Suprapubic skin (tissue), 4 donors: Measurements from ENCODE around the gene POC1A. TPM values are rescaled to one million over a fixed set of nuclear protein-coding genes. Genes with fewer than 3 reads are reported as not detected.

Experiments used
- DNase-seq, 2 donors: peaks; one replicate each; pipeline ENCODE4 v3.0.0-alpha.2; 2019; ENCODE audit warnings: low spot score in 2 of 2
- H3K27ac ChIP-seq: fragments of 200-600 bp; sonication (generic); one replicate; pipeline ENCODE4 v1.5.1; 2019
- H3K27me3 ChIP-seq: fragments of 200-600 bp; sonication (generic); one replicate; pipeline ENCODE4 v1.5.1; 2019
- H3K36me3 ChIP-seq: fragments of 200-600 bp; sonication (generic); one replicate; pipeline ENCODE4 v1.5.1; 2019
- H3K4me1 ChIP-seq: fragments of 200-600 bp; sonication (generic); one replicate; pipeline ENCODE4 v1.5.1; 2019
- H3K4me3 ChIP-seq: fragments of 200-600 bp; sonication (generic); one replicate; pipeline ENCODE4 v1.5.1; 2019; ENCODE audit warnings: mild to moderate bottlenecking
- H3K9me3 ChIP-seq: fragments of 200-600 bp; sonication (generic); one replicate; pipeline ENCODE4 v1.5.1; 2019
- CTCF ChIP-seq, 2 donors: fragments of 200-600 bp in 1 of 2; fragments of 450-650 bp in 1 of 2; sonication (generic) in 1 of 2; IDR thresholded peaks; one replicate each; pipeline ENCODE4 v1.5.1; 2016 to 2019; ENCODE audit warnings: antibody characterized with exemption in 2 of 2, mild to moderate bottlenecking in 1 of 2, moderate library complexity in 1 of 2
- EP300 ChIP-seq: sonication (generic); formaldehyde crosslinking; IDR thresholded peaks from one replicate; pipeline ENCODE4 v1.6.1; 2017; ENCODE audit warnings: antibody characterized with exemption
- POLR2A ChIP-seq, 2 donors: fragments of 450-650 bp; IDR thresholded peaks; one replicate each; pipeline ENCODE4 v1.6.1; 2017; ENCODE audit warnings: antibody characterized with exemption in 2 of 2, mild to moderate bottlenecking in 2 of 2, moderate library complexity in 2 of 2
- POLR2AphosphoS5 ChIP-seq, 3 donors: sonication (generic); formaldehyde crosslinking; IDR thresholded peaks; one replicate each; pipeline ENCODE4 v1.6.1; 2017; ENCODE audit warnings: antibody characterized with exemption in 3 of 3
- WGBS: methylation state at CpG from one replicate; pipeline ENCODE4 v1.1.5; 2018; 5-methylcytosine and 5-hydroxymethylcytosine counted together
- total RNA-seq, 4 donors: library from RNA; depleted of rRNA; stranded (reverse); fragments of >200 nt; gene quantifications; one replicate each; pipeline ENCODE4 v1.1.0, GENCODE V29; 2016

The POC1A gene
- total RNA-seq, 4 donors from 2014 or later = 1.1 to 4.8 (median 1.6) TPM

DNA sequence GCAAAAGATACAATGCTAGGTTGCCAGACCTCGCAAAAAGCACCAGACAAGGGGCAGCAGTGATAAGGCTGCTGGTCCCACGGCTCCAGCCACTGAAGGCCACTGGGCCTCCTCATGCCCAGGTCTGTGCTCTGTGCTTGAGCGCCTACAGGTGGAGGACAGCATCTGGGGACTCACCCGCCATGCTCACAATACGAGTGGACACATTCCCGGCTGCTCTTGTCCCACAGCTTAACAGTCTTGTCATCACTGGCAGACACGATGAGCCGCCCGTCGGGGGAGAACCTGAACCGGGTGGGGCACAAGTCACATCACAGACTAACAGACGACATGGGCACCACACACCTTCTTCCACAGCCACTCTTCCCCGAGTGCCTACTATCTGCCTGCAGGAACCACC, 7.4 kb downstream of the POC1A start:
- TF ChIP-seq POLR2AphosphoS5 (IDR thresholded peaks at IDR 0.05) = no peak
- no peak for TF ChIP-seq EP300
- no peak for TF ChIP-seq CTCF (IDR thresholded peaks at IDR 0.05)
- TF ChIP-seq POLR2A (IDR thresholded peaks at IDR 0.05) = no peak
- Histone ChIP-seq H3K9me3 (no peaks in the 10 kb centered on the region), H3K4me3 (no peak overlapping the region), H3K4me1 (peaks cover 6% of the 10 kb centered on the region), H3K27ac (no peak overlapping the region), H3K36me3 (no peaks in the 10 kb centered on the region), H3K27me3 (no peaks in the 10 kb centered on the region)
- DNase-seq = no peak
- 84% methylated on average over 10 of the region's 13 CpGs for WGBS

GRCh38 chr3:52146189-52146588, 8.0 kb downstream of the POC1A start:
- H3K9me3 ChIP-seq = no peaks in the 10 kb centered on the region
- no peaks in the 10 kb centered on the region for H3K36me3 ChIP-seq
- H3K27me3 ChIP-seq = no peaks in the 10 kb centered on the region
- WGBS = 93% methylated on average over 1 of the region's 1 CpG
- no peak overlapping the region for H3K27ac ChIP-seq
- no peak overlapping the region for H3K4me3 ChIP-seq
- H3K4me1 ChIP-seq = peaks cover 6% of the 10 kb centered on the region
- TF ChIP-seq POLR2AphosphoS5 (IDR thresholded peaks at IDR 0.05) (no peak), CTCF (IDR thresholded peaks at IDR 0.05) (no peak), POLR2A (IDR thresholded peaks at IDR 0.05) (no peak), EP300 (no peak)
- no peak for DNase-seq

DNA sequence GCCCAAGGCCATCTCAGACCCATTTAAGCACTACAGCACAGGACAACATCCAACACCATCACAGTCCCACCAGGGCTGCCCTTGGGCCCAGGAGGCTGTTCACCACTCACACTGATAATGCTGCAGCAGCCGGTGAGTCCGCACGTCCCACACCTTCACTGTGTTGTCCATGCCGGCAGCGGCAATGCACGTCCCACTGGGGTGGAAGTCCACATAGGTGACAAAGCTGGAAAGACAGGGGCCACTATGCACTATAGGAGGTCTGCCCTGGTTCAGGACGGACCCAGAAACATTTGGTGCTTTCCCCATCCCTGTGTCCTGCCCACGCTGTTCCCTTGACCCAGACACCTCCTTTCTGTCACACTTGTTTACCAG, 8.5 kb downstream of the POC1A start:
- no peaks in the 10 kb centered on the region for H3K27me3 ChIP-seq
- TF ChIP-seq POLR2AphosphoS5 (IDR thresholded peaks at IDR 0.05) = no peak
- TF ChIP-seq CTCF (IDR thresholded peaks at IDR 0.05) = no peak
- no peak for TF ChIP-seq POLR2A (IDR thresholded peaks at IDR 0.05)
- no peak for TF ChIP-seq EP300
- no peaks in the 10 kb centered on the region for H3K9me3 ChIP-seq
- H3K4me1 ChIP-seq = peaks cover 6% of the 10 kb centered on the region
- no peak overlapping the region for H3K27ac ChIP-seq
- 98% methylated on average over 8 of the region's 8 CpGs for WGBS
- DNase-seq = no peak
- H3K36me3 ChIP-seq = no peaks in the 10 kb centered on the region
- no peak overlapping the region for H3K4me3 ChIP-seq

- Histone ChIP-seq H3K4me3 (no peak overlapping the region), H3K36me3 (no peaks in the 10 kb centered on the region), H3K27me3 (no peaks in the 10 kb centered on the region), H3K4me1 (peaks cover 6% of the 10 kb centered on the region), H3K27ac (no peak overlapping the region), H3K9me3 (no peaks in the 10 kb centered on the region)
- WGBS = 95% methylated on average over 10 of the region's 11 CpGs
- TF ChIP-seq POLR2A (IDR thresholded peaks at IDR 0.05) = no peak
- no peak for TF ChIP-seq CTCF (IDR thresholded peaks at IDR 0.05)
- DNase-seq = no peak
Measured at GRCh38 chr3:52144796-52145735, 9.2 kb downstream of the POC1A start.

DNA sequence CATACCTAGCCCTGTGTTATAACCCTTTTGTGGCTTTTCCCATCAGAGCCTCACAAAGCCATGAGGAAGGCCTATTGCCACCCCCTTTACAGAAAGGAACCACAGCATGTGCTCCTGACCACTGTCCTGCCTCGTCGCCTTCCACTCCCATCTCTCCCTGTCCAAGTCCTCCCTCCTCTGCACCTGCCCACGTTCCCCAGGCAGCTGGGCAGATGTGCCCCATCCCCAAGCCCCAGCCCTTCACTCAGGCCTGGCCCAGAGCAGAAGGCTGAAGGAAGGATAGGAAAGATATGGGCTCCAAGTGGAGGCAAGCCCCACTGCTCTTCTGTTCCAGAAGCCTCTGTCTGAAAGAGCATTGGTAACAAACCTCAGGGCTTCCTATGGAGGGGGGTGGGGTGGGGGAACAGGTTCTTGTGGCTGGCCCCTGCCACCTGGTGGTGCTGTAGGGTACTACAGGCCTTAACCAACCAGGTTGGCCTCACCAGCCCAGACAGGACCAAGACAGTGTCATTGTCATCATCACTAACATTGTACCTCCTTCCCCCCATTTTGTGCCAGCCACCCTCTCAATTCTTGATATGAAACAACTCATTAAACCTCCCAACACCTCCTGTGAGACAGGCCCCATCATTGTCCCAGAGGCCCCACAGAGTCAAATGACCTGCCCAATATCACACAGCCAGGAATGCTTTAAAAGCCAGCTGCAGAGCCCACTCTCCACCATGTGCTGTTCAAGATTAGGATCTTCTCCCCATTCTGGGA, 10.0 kb downstream of the POC1A start:
- Histone ChIP-seq H3K36me3 (no peaks in the 10 kb centered on the region), H3K9me3 (no peaks in the 10 kb centered on the region), H3K27me3 (no peaks in the 10 kb centered on the region), H3K4me1 (peaks cover 6% of the 10 kb centered on the region), H3K27ac (no peak overlapping the region), H3K4me3 (no peak overlapping the region)
- WGBS = 80% methylated on average over 3 of the region's 3 CpGs
- peak; percentile 98 to 99 for TF ChIP-seq CTCF (IDR thresholded peaks at IDR 0.05)
- TF ChIP-seq POLR2AphosphoS5 (IDR thresholded peaks at IDR 0.05) = no peak
- peak; percentile 89 to 93 for DNase-seq
